Gastrocnemius medialis (tissue), 4 donors: ENCODE measurements around the gene GHRH.

Source experiments
- CTCF ChIP-seq, 5 experiments: fragments of 450-650 bp in 3 of 5; fragments of 200-600 bp in 2 of 5; sonication (generic) in 2 of 5; IDR thresholded peaks in 4 of 5; conservative IDR thresholded peaks in 1 of 5; 1 replicate in 4 of 5; 2 replicates in 1 of 5; pipeline ENCODE4 v1.5.1; 2016 to 2019; ENCODE audit warnings: antibody characterized with exemption in 5 of 5, mild to moderate bottlenecking in 3 of 5, moderate library complexity in 3 of 5
- POLR2A ChIP-seq, 2 donors: fragments of 450-650 bp; IDR thresholded peaks; one replicate each; pipeline ENCODE4 v1.6.1; 2017; ENCODE audit warnings: antibody characterized with exemption in 2 of 2, mild to moderate bottlenecking in 2 of 2, moderate library complexity in 2 of 2

- TF ChIP-seq CTCF (IDR thresholded peaks at IDR 0.05 in 4 of 5, conservative IDR thresholded peaks at IDR 0.05 in 1 of 5) (no peak), POLR2A (IDR thresholded peaks at IDR 0.05) (no peak)
These were observed 24.0 kb downstream of the GHRH start for GRCh38 chr20:37237656-37238055.
